Stimulated activated CD8-positive, alpha-beta memory T cell treated with anti-CD3 and anti-CD28 coated beads, Interleukin-4, amount 100 ng/mL, for 48 hours (primary cell): ENCODE data around the gene ENSA.

Source experiments
- DNase-seq: peaks from one replicate; pipeline ENCODE4 v3.0.0-alpha.2; 2020

Gene ENSA

DNA sequence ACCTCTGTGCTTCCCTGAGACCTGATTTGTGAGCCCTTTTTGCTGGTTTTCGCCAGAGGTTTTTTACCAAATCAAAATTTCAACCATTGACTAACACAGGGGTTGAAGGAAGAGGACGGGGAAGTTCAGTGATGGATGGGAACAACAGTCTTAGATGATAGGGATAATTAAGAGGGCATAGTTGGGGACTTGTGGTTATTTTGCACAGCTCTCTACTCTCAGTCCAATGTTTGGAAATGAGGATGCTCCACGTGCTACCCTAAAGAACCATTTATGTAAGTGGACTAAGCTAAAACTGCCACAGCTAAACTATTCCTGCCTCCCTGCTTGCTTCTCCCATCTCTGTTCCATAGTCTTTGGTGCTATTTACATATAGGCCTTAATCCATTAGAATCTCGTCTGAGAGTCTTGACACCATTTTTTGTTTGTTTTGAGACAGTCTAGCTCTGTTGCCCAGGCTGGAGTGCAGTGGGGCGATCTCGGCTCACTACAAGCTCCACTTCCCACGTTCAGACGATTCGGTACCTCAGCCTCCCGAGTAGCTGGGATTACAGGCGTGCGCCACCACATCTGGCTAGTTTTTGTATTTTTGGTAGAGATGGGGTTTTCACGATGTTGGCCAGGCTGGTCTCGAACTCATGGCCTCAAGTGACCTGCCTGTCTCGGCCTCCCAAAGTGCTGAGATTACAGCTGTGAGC is 49.3 kb downstream of the ENSA start:
- DNase-seq = no peak

DNA sequence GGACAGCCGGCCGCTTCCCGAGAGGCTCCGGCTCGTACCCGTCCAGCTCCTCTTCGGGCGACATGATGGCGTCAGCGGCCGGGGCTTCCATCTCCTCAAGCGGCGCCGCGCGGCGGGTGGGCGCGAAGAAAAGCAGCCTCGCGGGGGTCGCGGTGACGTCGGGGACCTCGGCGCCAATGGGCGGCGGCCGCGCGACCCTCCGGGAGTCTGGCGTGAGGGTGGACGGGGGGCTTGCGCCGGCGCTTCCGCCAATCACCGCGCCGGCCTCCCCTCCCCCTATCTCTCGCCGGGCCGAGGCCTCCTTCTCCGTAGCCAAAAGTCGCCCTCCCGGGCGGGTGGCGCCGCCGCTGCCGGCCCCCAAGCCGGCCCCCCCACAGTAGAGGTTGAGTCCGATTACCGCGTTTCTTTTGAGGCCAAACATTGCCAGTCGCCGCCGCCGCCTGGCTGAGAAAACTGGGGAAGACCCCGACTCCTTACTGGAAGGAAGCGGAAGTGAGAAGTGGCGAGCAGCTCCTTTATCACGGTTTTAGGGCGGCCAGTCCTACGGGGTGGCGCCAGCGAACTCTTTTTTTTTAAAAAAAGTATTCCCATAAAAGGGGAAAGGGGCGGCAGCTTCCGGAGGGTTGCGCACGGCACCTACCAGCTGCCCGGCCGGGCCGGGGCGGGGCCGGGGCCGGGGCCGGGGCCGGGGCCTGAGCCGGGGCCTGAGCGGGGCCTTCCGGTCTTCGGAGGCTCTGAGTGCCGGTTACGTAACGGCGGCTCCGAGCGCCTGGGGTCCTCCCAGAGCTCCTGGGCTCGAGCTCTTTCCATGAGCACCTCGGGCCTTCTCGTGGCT is 50.1 kb downstream of the ENSA start, which contains the start of gene MCL1:
MCL1 (minus strand) TSS at position 501 of the 835 bp plus-strand sequence; CDS start at position 421, 80 bp downstream.
- peak; percentile 90 for DNase-seq

DNA sequence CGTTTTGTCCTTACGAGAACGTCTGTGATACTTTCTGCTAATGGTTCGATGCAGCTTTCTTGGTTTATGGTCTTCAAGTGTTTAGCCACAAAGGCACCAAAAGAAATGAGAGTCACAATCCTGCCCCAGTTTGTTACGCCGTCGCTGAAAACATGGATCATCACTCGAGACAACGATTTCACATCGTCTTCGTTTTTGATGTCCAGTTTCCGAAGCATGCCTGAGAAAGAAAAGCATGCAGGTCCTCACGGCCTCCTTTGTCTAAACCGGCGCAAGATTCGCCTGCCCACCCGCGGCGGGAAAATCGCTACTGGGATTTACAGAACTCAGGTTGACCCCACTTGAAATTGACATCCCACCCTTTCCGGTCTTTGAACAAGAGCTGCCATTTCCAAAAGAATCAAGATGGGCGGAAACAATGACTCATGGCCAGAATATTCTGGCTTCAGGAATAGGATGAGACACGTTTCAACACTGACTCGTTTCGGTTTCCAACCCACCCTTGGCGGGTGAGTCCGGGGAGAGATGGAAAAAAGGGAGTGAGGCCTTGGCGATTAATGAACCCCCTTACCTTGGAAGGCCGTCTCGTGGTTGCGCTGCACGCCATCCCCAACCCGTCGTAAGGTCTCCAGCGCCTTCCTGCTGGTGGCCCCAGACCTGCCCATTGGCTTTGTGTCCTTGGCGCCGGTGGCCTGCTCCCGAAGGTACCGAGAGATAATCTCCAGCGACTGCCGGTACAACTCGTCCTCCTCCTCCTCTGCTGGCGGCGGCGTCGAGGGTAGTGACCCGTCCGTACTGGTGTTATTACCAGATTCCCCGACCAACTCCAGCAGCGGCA is 50.9 kb downstream of the ENSA start:
- peak; percentile 70 for DNase-seq

DNA sequence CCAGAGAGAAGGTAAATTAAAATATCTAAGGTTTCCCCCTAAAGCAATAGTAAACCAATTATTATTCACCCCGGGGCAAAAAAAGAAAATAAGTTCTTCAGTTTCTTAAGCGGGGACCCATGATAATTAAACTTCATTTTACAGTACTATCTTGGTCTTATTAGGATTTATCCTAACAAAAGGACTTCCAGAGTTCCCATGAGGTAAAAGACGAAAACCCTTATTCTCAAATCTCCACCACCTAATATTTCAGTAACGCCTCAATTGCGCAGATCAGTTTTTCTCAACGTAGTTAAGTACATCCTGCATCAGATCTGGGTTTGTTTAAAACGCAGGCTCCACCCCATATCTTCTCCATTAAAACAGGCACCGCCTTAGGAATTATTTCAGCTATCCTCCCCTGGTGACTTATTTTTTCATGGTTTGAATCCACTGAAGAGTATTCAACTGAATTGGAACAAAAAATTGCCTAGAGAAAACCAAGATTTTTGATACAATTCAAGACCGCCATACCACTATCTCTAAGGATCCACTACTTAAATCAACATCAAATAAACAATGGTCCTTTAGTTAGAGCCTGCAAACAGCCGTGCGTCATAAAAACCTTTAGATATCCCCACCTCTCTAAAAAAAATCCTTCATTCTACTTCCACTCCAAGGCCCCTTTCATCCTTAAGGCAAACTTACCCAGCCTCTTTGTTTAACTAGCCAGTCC is 51.7 kb downstream of the ENSA start:
- DNase-seq = no peak

DNA sequence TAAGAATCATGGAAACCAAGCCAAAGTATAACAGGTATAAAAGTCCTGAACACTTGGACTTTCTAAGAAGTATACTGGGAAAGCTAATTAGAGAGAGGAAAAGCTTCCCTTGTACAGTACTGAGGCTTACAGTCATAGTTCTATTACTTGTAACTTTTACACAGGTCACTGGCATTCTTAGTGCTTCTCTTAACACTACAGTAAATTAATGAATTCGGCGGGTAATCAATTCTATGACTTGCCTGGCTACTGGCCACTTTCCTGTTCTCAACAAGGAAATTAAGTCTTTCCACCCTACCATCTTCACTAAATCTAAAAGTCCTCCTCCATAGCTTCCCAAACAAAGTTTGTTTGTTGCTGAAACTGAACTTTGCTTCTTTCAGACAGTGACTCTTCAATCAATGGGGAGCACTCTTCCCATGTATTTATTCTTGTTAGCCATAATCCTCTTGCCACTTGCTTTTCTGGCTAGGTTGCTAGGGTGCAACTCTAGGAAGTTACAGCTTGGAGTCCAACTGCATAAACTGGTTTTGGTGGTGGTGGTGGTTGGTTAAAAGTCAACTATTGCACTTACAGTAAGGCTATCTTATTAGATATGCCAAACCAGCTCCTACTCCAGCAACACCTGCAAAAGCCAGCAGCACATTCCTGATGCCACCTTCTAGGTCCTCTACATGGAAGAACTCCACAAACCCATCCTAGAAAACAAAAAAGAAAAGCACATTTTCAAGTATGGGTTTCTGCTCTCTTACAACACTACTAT is 52.4 kb downstream of the ENSA start:
- no peak for DNase-seq

DNA sequence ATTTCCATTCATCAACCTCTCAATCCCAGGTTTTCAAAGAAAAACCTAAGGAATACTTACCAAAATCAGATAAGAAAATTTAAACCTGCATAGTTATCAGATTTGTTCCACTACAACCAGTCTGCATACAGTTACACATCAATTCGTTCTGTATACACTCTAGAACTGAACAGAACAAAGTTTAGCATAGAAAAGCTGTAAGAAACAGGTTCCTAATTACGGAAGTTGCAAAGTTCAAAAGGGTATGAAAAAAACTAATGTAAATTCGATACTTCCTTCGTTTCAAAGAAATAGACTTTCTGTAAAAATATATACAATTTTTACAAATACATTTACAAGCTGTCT is 53.1 kb downstream of the ENSA start:
- DNase-seq = no peak

DNA sequence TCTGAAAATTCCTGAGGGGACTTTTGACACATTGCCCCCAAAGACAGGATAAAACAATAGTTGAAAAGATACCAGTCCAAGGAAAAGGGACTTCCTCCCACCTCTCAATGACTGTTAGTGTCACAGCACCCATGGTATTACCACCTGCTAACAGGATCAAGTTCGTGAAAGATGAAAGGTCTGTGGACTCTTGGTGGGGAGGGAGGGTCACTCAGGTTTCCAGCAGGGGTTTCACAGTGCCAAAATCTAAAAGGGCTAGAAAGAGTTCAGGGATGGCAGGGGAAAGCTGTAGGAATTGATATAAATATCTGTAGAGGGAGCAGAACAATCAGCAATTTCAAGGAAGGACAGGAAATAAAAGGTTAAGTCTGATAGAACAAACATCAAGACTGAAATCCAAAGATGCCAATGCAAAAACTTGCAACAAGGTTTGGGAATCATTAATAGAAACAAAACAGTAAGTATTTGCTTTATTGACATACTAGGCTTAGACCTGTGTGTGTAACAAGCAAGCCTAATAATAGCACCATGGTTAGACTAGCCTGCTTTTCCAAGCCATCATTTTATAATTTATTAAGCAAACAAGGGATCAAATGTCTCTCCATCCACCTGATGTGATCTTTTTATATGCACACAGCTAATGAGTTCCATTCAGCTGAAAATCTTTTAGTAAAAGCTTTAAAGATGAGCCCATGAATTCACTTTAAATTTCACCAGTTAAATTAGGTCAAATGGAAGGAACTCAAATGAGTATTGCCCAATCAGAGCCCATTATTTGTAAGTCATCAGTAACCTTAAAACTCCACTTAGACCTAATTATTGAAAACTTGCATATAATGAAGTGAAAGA is 53.7 kb downstream of the ENSA start:
- DNase-seq = no peak

DNA sequence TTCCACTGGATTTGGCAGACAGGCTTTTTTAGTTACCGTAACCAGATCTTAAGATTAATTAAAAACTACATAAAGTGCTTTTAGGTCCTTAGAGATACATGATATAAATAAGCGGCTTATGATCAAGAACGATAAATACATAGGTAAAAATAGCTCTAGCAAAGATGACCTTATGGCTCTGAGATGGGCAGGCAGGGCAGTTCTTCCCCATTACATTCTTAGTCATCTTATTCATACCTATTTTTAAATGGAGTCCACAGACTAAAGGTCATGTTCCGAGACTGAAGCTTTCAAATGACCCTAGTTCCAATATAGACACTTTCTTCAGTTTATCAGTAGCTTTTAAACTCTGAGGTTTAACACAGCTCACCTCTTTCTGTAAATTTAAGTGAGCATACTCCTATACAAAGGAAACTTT is 54.3 kb downstream of the ENSA start:
- no peak for DNase-seq

DNA sequence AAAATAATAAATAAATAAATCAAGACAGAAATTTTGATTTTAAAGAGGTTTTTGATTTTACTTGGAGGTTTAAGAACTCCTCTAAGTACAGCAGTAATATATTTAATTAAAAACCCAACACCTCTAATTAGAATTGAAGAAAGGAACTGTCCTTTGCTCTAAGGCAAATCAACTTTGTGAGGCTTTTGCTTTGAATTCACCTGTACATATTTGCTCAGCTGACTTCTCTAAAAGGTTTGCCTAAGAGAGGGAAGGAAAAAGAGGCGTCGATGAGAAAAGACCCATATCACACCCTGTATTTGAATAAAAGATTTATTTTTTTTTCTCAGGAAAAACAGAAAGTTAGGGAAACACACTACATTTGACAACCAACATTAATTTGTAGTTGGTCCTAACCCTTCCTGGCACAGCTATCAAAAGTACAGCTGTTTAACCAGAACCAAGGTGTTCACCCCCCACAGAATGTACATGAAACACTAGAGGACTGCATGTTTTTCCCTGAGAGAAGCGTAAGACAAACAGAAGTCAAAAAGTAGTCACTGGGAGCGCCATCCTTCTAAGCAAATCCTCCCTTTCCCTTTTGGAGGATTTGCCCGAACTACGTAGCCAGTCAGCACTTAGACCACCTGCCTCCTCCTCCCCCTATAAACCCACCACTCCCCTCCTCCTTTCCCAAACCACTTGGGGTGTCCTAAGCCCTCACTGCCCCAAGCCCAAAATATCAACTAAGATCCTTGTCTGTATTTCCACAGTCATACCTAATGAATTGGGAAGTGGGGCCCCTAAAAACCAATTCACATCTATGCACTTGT is 54.9 kb downstream of the ENSA start:
- no peak for DNase-seq

DNA sequence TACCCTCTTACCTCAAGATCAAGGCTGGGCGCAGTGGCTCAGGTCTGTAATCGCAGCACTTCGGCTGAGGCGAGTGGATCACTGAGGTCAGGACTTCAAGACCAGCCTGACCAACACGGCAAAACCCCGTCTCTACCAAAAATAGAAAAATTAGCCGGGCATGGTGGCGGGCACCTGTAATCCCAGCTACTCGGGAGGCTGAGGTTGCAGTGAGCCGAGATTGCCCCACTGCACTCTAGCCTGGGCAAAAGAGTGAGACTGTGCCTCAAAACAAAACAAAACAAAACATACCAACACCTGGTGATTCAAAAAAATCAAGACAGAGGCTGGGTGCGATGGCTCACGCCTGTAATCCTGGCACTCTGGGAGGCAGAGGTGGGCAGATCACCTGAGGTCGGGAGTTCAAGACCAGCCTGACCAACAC is 55.8 kb downstream of the ENSA start:
- DNase-seq = peak; percentile 50

DNA sequence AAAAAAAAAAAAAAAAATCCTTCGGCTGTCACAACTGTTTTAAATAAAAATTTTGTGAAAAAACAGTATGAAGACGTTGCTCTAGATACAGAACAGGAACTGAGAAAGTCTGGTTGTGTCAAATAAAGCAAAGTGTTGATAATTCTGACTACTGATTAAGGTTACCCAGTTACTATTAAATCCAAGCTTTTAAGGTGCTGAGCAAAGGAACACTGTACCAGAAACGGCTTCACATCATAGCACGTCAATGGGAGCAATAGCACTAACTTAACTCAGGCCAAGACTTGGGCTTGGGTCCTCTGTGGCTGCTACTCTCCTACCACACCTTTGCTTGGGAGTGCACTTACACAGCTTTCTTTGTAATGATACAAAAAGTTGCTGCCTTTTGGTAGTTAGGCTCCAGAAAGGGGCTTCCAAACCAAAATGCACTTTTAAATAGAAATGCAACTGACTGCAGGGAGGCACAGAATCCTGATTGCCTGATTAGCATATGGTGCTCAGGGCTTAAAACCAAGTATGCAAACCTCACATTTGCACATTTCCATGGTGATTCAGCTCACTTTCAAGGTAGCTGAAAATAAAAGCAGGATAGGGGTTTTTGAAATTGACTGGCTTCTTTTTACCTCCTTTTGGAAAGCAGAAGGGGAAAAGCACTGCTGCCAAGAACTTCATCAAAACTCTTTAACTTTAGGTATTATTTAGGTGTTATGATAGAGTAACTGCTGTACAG is 56.3 kb downstream of the ENSA start:
- peak; percentile 26 for DNase-seq
